GM23338 (cell line): ENCODE measurements around the gene CWC27.
"Not testable (repeated sequence)": the region's sequence is repeated elsewhere in the genome, so short reads cannot be mapped to it uniquely, and the experiment has no call there.

Experiments
- CTCF ChIP-seq, 2 experiments: fragments of 200-600 bp in 1 of 2; sonication (generic) in 1 of 2; conservative IDR thresholded peaks; 2 replicates each; pipeline versions ENCODE4 v1.5.1 to v1.6.1; 2016 to 2017; ENCODE audit warnings: antibody characterized with exemption in 2 of 2, low read depth in 2 of 2, mild to moderate bottlenecking in 2 of 2, moderate library complexity in 1 of 2
- POLR2AphosphoS5 ChIP-seq: IDR thresholded peaks from 2 replicates; pipeline ENCODE4 v1.6.1; 2016; ENCODE audit warnings: antibody characterized with exemption, low read depth

GRCh38 chr5:64907399-64907798, 138.7 kb downstream of the CWC27 start:
- not testable (repeated sequence) for TF ChIP-seq POLR2AphosphoS5; CTCF (conservative IDR thresholded peaks at IDR 0.05; ENCODE audit: low read depth in 2 of 2)
